OCI-LY3 (cell line): ENCODE data around the gene CFAP410.
A peak's percentile ranks its signal among the peaks of the same experiment; 100 is the strongest.
"Not testable (repeated sequence)": the region's sequence is repeated elsewhere in the genome, so short reads cannot be mapped to it uniquely, and the experiment has no call there.

Experiments
- H2AFZ ChIP-seq: fragments of 200-600, 300-600 bp; shearing (Covaris generic); 2 replicates; pipeline ENCODE4 v1.6.0; 2014; ENCODE audit warnings: antibody characterized with exemption, low read depth, low read length
- H3K27ac ChIP-seq: fragments of 200-600, 300-600 bp; sonication (generic); 2 replicates; pipeline ENCODE4 v1.5.1; 2014; ENCODE audit warnings: mild to moderate bottlenecking, low read length, moderate library complexity, mixed read lengths
- H3K27me3 ChIP-seq: fragments of 200-600, 300-600 bp; sonication (generic); 2 replicates; pipeline ENCODE4 v1.6.1; 2014; ENCODE audit warnings: low read depth, low read length, mixed read lengths
- H3K36me3 ChIP-seq: fragments of 200-600, 300-600 bp; sonication (generic); replicated peaks from 2 replicates; pipeline ENCODE3; 2014; ENCODE audit warnings: low read depth, low read length, mixed read lengths
- H3K4me1 ChIP-seq: fragments of 300-600, 200-600 bp; sonication (generic); 2 replicates; pipeline ENCODE4 v1.6.1; 2014; ENCODE audit warnings: low read length, mixed read lengths
- H3K4me2 ChIP-seq: fragments of 200-600, 300-600 bp; sonication (generic); 2 replicates; pipeline ENCODE4 v1.6.1; 2014; ENCODE audit warnings: low read length, mixed read lengths
- H3K4me3 ChIP-seq: fragments of 300-600, 200-600 bp; sonication (generic); 2 replicates; pipeline ENCODE4 v1.5.1; 2014; ENCODE audit warnings: antibody characterized with exemption, mild to moderate bottlenecking, low read length, moderate library complexity
- H3K79me2 ChIP-seq: fragments of 300-600, 200-600 bp; shearing (Covaris generic); 2 replicates; pipeline ENCODE4 v1.6.1; 2014; ENCODE audit warnings: mild to moderate bottlenecking, low read length, mixed read lengths
- H3K9ac ChIP-seq: fragments of 300-600, 200-600 bp; shearing (Covaris generic); 2 replicates; pipeline ENCODE4 v1.6.0; 2014; ENCODE audit warnings: mild to moderate bottlenecking, low read length, moderate library complexity
- H3K9me3 ChIP-seq: fragments of 200-600, 300-600 bp; shearing (Covaris generic); 2 replicates; pipeline ENCODE4 v1.6.1; 2014; ENCODE audit warnings: low read length, mixed read lengths; ENCODE audit not compliant: insufficient read depth
- H4K20me1 ChIP-seq: fragments of 200-600, 300-600 bp; sonication (generic); 2 replicates; pipeline ENCODE4 v1.6.1; 2016; ENCODE audit warnings: low read length, mixed read lengths; ENCODE audit not compliant: insufficient read depth
- CTCF ChIP-seq: fragments of 200-600, 300-600 bp; sonication (generic); IDR thresholded peaks from 2 replicates; pipeline ENCODE4 v1.5.1; 2014; ENCODE audit warnings: antibody characterized with exemption, low read length, low read depth
- EZH2phosphoT487 ChIP-seq: fragments of 200-600 bp; shearing (Covaris generic); IDR thresholded peaks from 2 replicates; pipeline ENCODE4 v1.6.1; 2018; ENCODE audit warnings: antibody characterized with exemption, mixed run types, low read depth

Gene CFAP410

GRCh38 chr21:44303490-44303981 lies 35.7 kb downstream of the CFAP410 start:
- H3K27me3 ChIP-seq: no peaks in the 10 kb centered on the region
- peaks cover 16% of the 10 kb centered on the region for H3K36me3 ChIP-seq
- no peak overlapping the region for H3K4me2 ChIP-seq
- no peak overlapping the region for H3K27ac ChIP-seq
- H3K9me3 ChIP-seq: no peaks in the 10 kb centered on the region
- no peak overlapping the region for H3K9ac ChIP-seq
- peaks cover 22% of the 10 kb centered on the region for H3K4me1 ChIP-seq
- peaks cover 44% of the 10 kb centered on the region for H3K79me2 ChIP-seq
- no peak overlapping the region for H2AFZ ChIP-seq
- no peak for TF ChIP-seq CTCF
- TF ChIP-seq EZH2phosphoT487: no peak
- peaks cover 56% of the 10 kb centered on the region for H4K20me1 ChIP-seq
- no peak overlapping the region for H3K4me3 ChIP-seq

GRCh38 chr21:44302573-44303401 lies 36.4 kb downstream of the CFAP410 start:
- peak; percentile 31 for TF ChIP-seq CTCF
- not testable (repeated sequence) for H2AFZ ChIP-seq, H3K27me3 ChIP-seq, H3K4me3 ChIP-seq, H3K9me3 ChIP-seq, H3K9ac ChIP-seq, H3K27ac ChIP-seq
- Histone ChIP-seq H3K4me1 (peaks cover 29% of the 10 kb centered on the region), H3K4me2 (0 out of 2 replicates have a peak overlapping the region, but pooled peaks have one; percentile 89), H3K79me2 (peaks cover 44% of the 10 kb centered on the region), H4K20me1 (peaks cover 56% of the 10 kb centered on the region), H3K36me3 (peaks cover 14% of the 10 kb centered on the region)

GRCh38 chr21:44301961-44302406 lies 37.2 kb downstream of the CFAP410 start:
- peak overlapping the region; percentile 92; the same call in 1 of the 2 replicates for H3K4me3 ChIP-seq
- no peak overlapping the region for H3K27ac ChIP-seq
- no peaks in the 10 kb centered on the region for H3K9me3 ChIP-seq
- peaks cover 56% of the 10 kb centered on the region for H4K20me1 ChIP-seq
- H3K27me3 ChIP-seq: no peaks in the 10 kb centered on the region
- H3K4me2 ChIP-seq: peak overlapping the region; percentile 89; the same call in 1 of the 2 replicates
- no peak overlapping the region for H2AFZ ChIP-seq
- H3K9ac ChIP-seq: no peak overlapping the region
- TF ChIP-seq CTCF: no peak
- TF ChIP-seq EZH2phosphoT487: no peak
- H3K4me1 ChIP-seq: peaks cover 37% of the 10 kb centered on the region
- peaks cover 44% of the 10 kb centered on the region for H3K79me2 ChIP-seq
- H3K36me3 ChIP-seq: peaks cover 10% of the 10 kb centered on the region

- H3K27ac ChIP-seq: no peak overlapping the region
- peaks cover 5% of the 10 kb centered on the region for H3K36me3 ChIP-seq
- TF ChIP-seq EZH2phosphoT487: no peak
- no peak for TF ChIP-seq CTCF
- peaks cover 44% of the 10 kb centered on the region for H3K79me2 ChIP-seq
- peak overlapping the region; percentile 92 for H3K4me3 ChIP-seq
- H3K9me3 ChIP-seq: no peaks in the 10 kb centered on the region
- H3K4me2 ChIP-seq: peak overlapping the region; percentile 89
- H4K20me1 ChIP-seq: peaks cover 50% of the 10 kb centered on the region
- H3K4me1 ChIP-seq: peaks cover 45% of the 10 kb centered on the region
- H3K9ac ChIP-seq: peak overlapping the region; percentile 84
- no peaks in the 10 kb centered on the region for H3K27me3 ChIP-seq
- no peak overlapping the region for H2AFZ ChIP-seq
Observed at GRCh38 chr21:44301141-44301540, 38.0 kb downstream of the CFAP410 start.
